Vagina (tissue), 2 donors: ENCODE measurements around the gene ABL1.

Experiments used
- POLR2A ChIP-seq, 2 donors: fragments of 450-650 bp; IDR thresholded peaks; one replicate each; pipeline ENCODE4 v1.6.1; 2017; ENCODE audit warnings: antibody characterized with exemption in 2 of 2, mild to moderate bottlenecking in 2 of 2, moderate library complexity in 2 of 2
- POLR2AphosphoS5 ChIP-seq, 2 donors: sonication (generic); formaldehyde crosslinking; IDR thresholded peaks; one replicate each; pipeline ENCODE4 v1.9.0; 2017; ENCODE audit warnings: antibody characterized with exemption in 2 of 2, mild to moderate bottlenecking in 2 of 2, low read depth in 1 of 2; ENCODE audit not compliant: insufficient read depth in 1 of 2
- TF ChIP-seq, protein P1 (sequence below), 3 experiments: fragments of 450-650 bp in 2 of 3; fragments of 200-600 bp in 1 of 3; sonication (generic) in 1 of 3; IDR thresholded peaks; one replicate each; pipeline ENCODE4 v1.5.1; 2017 to 2019; ENCODE audit warnings: antibody characterized with exemption in 3 of 3, mild to moderate bottlenecking in 2 of 3, moderate library complexity in 2 of 3

DNA sequence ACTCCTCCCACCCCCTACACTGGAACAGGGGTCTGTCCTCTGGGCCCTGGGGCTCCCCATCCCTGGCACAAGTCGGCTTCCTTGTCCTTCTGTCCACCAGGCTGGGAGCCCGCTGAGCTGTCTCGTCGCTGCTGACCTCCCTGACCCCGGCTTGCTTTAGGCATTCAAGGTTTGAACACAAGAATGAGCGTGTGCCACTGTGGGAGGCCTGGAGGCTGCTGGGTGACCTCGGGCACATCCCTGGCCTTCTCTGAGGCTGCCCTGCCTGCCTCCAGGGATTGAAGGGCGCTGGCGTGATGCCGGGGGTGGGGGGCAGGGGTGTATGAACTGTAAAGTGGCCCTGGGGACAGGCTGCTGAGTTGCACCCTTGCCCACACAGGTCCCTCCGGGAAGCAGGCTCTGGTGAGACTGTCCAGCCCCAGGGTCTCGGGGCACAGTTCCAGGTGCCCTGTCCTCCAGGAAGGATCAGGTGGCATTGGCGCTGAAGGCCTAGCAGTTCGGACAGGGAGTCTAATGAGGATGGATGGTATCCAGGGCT, 85.8 kb downstream of the ABL1 start:
- TF ChIP-seq, protein P1, sequence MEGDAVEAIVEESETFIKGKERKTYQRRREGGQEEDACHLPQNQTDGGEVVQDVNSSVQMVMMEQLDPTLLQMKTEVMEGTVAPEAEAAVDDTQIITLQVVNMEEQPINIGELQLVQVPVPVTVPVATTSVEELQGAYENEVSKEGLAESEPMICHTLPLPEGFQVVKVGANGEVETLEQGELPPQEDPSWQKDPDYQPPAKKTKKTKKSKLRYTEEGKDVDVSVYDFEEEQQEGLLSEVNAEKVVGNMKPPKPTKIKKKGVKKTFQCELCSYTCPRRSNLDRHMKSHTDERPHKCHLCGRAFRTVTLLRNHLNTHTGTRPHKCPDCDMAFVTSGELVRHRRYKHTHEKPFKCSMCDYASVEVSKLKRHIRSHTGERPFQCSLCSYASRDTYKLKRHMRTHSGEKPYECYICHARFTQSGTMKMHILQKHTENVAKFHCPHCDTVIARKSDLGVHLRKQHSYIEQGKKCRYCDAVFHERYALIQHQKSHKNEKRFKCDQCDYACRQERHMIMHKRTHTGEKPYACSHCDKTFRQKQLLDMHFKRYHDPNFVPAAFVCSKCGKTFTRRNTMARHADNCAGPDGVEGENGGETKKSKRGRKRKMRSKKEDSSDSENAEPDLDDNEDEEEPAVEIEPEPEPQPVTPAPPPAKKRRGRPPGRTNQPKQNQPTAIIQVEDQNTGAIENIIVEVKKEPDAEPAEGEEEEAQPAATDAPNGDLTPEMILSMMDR (IDR thresholded peaks at IDR 0.05) = no peak
- no peak for TF ChIP-seq POLR2A (IDR thresholded peaks at IDR 0.05)
- TF ChIP-seq POLR2AphosphoS5 (IDR thresholded peaks at IDR 0.05; ENCODE audit: insufficient read depth in 1 of 2, low read depth in 1 of 2) = no peak
